Left ventricle myocardium inferior (tissue), 1 donor: ENCODE results near the gene ARHGEF7. TPM values are rescaled to one million over a fixed set of nuclear protein-coding genes. Genes with fewer than 3 reads are reported as not detected.
A peak's percentile ranks its signal among the peaks of the same experiment; 100 is the strongest.

Source experiments
- DNase-seq: peaks from one replicate; pipeline ENCODE4 v3.0.0-alpha.2; 2020
- H3K27ac ChIP-seq: fragments of 200-600 bp; replicated peaks from 2 replicates; pipeline ENCODE4 v1.8.0; 2021
- H3K27me3 ChIP-seq: fragments of 200-600 bp; 2 replicates; pipeline ENCODE4 v1.8.0; 2021; ENCODE audit warnings: low read depth
- H3K36me3 ChIP-seq: fragments of 200-600 bp; 2 replicates; pipeline ENCODE4 v1.8.0; 2021
- H3K4me1 ChIP-seq: fragments of 200-600 bp; 2 replicates; pipeline ENCODE4 v1.8.0; 2021
- H3K4me3 ChIP-seq: fragments of 200-600 bp; 2 replicates; pipeline ENCODE4 v1.8.0; 2021; ENCODE audit warnings: mild to moderate bottlenecking, moderate library complexity
- H3K9me3 ChIP-seq: fragments of 200-600 bp; replicated peaks from 2 replicates; pipeline ENCODE4 v1.8.0; 2021
- intact Hi-C: fragments of 100-400 bp; cut with micrococcal nuclease; formaldehyde crosslinking; loops from one replicate; pipeline ENCODE4 v1.11.0; 2022
- total RNA-seq: library from RNA; stranded (reverse); fragmentation: NEBNext Ultra II Directional; extraction: Animal tissue kit (Norgen Biotek cat#: 25700); gene quantifications from one replicate; pipeline ENCODE4 v1.2.1, GENCODE V29; 2021
- TF ChIP-seq, protein P1 (sequence below): fragments of 200-600 bp; IDR thresholded peaks from 2 replicates; pipeline ENCODE4 v1.8.0; 2021; ENCODE audit warnings: antibody characterized with exemption, mild to moderate bottlenecking, borderline replicate concordance
- donor health status: DM: no; HTN: yes; CAD: no; lungs with severe emphysema.

The ARHGEF7 gene
- total RNA-seq, 1 donor from 2014 or later = 35.9 TPM

DNA sequence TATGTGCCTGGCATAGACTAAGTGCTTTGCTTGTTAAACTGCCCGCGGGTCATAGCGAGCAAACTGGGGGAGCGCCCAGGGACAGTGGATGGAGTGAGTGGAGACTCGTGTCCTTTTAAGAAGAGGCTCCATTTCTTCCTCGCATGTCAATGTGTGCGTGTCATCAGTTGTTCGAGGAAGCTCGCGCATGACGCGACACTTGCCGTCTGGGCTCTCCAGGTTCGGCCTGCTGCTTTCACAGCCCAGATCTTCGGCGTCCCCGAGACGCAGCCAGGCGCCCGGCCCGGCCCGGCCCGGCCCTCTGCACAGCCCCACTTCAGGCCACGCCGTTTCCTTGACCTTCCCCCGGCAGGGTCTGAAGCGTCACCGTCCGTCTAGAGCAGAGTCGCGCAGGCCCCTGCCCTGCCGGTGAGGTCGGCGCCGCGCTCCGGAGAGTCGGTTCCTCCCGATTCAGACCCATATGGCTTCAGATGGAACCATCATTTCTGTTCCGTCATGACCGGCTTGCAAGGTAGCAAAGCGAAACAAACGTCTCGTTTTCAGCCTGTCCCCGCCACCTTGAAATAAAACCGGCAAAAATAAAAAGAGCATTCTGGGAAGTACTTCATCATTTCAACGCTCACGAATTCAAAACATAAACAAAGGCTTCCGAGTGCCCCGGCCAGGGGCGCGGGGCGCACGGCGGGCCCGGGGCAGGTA lies 599 bp upstream of the ARHGEF7 start:
- H3K36me3 ChIP-seq = no peaks in the 10 kb centered on the region
- H3K4me3 ChIP-seq = peak overlapping the region; percentile 77
- H3K27ac ChIP-seq = peak overlapping the region; percentile 92
- intact Hi-C loops = no loop called here
- H3K4me1 ChIP-seq = peaks cover 31% of the 10 kb centered on the region
- TF ChIP-seq, protein P1, sequence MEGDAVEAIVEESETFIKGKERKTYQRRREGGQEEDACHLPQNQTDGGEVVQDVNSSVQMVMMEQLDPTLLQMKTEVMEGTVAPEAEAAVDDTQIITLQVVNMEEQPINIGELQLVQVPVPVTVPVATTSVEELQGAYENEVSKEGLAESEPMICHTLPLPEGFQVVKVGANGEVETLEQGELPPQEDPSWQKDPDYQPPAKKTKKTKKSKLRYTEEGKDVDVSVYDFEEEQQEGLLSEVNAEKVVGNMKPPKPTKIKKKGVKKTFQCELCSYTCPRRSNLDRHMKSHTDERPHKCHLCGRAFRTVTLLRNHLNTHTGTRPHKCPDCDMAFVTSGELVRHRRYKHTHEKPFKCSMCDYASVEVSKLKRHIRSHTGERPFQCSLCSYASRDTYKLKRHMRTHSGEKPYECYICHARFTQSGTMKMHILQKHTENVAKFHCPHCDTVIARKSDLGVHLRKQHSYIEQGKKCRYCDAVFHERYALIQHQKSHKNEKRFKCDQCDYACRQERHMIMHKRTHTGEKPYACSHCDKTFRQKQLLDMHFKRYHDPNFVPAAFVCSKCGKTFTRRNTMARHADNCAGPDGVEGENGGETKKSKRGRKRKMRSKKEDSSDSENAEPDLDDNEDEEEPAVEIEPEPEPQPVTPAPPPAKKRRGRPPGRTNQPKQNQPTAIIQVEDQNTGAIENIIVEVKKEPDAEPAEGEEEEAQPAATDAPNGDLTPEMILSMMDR = no peak
- no peaks in the 10 kb centered on the region for H3K9me3 ChIP-seq
- DNase-seq = peak; percentile 58
- H3K27me3 ChIP-seq = peaks cover 49% of the 10 kb centered on the region

DNA sequence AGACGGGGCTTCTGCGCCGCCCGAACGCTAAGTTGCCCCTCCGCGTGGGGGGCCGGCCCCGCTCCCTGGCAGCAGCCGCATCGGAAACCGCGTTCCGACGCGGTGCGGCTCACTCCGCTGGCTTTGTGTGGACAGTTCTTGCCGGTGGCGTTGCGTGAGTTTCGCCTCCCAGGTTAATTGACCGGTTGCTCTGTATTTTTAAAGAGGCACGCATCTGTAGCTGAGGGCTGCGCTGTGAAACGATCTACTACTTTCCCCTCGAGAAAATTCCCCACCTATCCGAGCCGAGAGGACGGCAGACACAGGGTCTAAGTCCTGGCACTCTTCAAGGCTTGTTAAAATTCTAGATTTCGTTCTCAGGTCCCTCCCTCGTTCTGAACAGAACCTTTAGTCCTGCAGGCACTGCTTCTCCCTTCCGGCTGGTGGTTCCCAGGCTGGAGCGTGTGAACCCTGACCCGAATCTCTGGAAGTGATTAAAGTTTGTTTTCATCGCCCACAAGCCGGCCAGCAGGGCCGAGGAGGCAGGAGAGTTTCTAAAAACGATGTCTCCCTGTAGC lies 933 bp downstream of the ARHGEF7 start:
- Histone ChIP-seq H3K4me1 (peaks cover 43% of the 10 kb centered on the region), H3K4me3 (peak overlapping the region; percentile 77), H3K36me3 (no peaks in the 10 kb centered on the region), H3K27me3 (peaks cover 33% of the 10 kb centered on the region), H3K27ac (peak overlapping the region; percentile 92), H3K9me3 (no peaks in the 10 kb centered on the region)
- intact Hi-C loops = no loop called here
- TF ChIP-seq, protein P1 = peak; percentile 7
- peak; percentile 69 for DNase-seq

DNA sequence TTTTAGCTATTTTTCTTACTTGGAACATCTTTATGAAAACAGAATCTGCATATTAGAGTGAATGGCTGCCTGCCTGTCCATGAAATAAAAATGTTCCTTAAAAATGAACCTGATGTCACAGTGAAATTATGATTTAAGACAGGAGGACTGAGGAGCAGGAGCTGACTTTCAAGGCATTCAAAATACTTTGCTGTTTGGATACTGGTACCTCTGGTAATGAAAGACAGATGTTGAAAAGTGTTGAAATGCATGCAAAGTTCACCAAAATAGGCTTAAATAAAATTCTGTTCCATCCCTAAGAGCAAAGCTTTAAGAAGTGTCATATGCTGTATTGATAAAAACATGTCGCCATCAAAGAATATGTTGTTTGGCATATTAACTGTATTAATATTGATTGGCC lies 1.7 kb downstream of the ARHGEF7 start:
- H3K36me3 ChIP-seq = no peaks in the 10 kb centered on the region
- peaks cover 27% of the 10 kb centered on the region for H3K27me3 ChIP-seq
- peak overlapping the region; percentile 77 for H3K4me3 ChIP-seq
- peaks cover 45% of the 10 kb centered on the region for H3K4me1 ChIP-seq
- H3K27ac ChIP-seq = peak overlapping the region; percentile 92
- intact Hi-C loops = no loop called here
- no peaks in the 10 kb centered on the region for H3K9me3 ChIP-seq
- TF ChIP-seq, protein P1 = no peak
- DNase-seq = no peak

DNA sequence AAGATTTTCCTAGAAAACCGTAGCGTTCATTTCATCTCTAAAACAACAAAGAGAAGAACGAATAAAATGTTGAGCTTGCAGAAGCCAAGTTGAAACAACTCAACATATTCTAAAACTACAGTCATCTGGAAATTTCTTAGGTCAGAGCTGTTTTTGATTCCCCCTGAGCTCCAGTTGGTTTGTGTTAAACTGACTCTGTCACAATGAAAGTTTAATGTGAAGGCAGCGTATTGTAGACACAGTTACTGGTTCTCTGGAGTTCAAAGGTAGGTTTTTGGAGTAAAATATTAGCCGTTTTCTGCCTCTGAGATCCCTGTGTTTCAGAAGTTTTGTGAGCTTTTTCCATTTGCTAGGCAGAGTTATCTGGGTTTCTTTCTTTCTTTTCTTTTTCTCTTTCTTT lies 2.2 kb downstream of the ARHGEF7 start:
- intact Hi-C loops = no loop called here
- Histone ChIP-seq H3K36me3 (no peaks in the 10 kb centered on the region), H3K27ac (peak overlapping the region; percentile 92), H3K4me1 (peaks cover 45% of the 10 kb centered on the region), H3K9me3 (no peaks in the 10 kb centered on the region), H3K4me3 (peak overlapping the region; percentile 77), H3K27me3 (peaks cover 22% of the 10 kb centered on the region)
- TF ChIP-seq, protein P1 = no peak
- DNase-seq = no peak

DNA sequence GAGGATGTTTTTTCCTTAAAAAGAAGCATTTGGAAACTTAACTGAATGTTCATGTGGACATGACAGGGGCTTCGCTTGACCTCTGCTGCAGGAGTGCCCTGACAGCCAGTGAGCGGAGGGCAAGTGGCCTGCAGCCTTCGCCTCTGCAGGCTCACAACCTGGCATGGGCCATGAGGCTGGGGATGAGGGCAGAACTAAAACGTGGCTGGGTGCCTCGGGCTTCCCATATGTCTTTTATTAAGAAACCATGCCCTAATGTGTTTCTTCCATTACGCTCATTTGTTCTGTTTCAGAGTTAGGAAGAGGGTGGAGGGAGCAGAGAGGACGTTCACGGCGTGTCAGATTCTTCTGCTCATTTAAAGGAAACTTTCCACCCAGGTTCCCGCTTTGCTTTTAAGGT lies 2.9 kb downstream of the ARHGEF7 start:
- no peak for DNase-seq
- Histone ChIP-seq H3K9me3 (no peaks in the 10 kb centered on the region), H3K27me3 (peaks cover 16% of the 10 kb centered on the region), H3K27ac (peak overlapping the region; percentile 92), H3K4me3 (no peak overlapping the region), H3K36me3 (no peaks in the 10 kb centered on the region), H3K4me1 (peaks cover 45% of the 10 kb centered on the region)
- TF ChIP-seq, protein P1 = no peak
- intact Hi-C loops = no loop called here
